Loucy (cell line): ENCODE data around the gene ALK.

Source experiments
- CTCF ChIP-seq: fragments of 200-600 bp; sonication (generic); conservative IDR thresholded peaks from 2 replicates; pipeline ENCODE4 v1.5.1; 2014; ENCODE audit warnings: mild to moderate bottlenecking, antibody characterized with exemption, low read length
- EZH2phosphoT487 ChIP-seq: fragments of 200-600 bp; IDR thresholded peaks from 2 replicates; pipeline ENCODE4 v1.6.1; 2018; ENCODE audit warnings: antibody characterized with exemption, mild to moderate bottlenecking, moderate library complexity, borderline replicate concordance

DNA sequence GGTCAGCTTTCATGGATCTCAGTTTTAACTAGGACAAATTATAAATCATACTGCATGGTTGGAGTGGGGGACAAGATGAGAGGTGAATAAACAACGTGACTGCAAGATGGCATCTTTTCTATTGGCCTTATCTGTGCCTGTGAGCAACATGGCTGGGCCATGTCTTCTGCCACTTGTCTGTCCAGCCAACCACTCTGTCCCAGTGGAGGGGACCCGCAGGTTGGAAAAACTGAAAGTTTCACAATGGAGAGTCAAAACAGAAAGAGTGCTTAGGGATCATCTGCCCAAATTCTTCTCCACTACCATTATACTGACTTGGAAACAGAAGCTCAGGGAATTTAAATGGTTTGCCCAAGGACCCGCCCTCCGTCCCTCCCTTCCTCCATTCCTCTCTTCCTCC is 104.1 kb downstream of the ALK start:
- TF ChIP-seq CTCF, result no peak
- TF ChIP-seq EZH2phosphoT487, result no peak
